Left lung (tissue), 10 donors: ENCODE measurements around the gene NHLRC1. TPM values are rescaled to one million over a fixed set of nuclear protein-coding genes. Genes with fewer than 3 reads are reported as not detected.

Experiments used
- ATAC-seq: fragments of 200-7000 bp; cut with Tn5 transposase; one replicate; pipeline ENCODE4 v1.9.1; 2020; ENCODE audit warnings: moderate library complexity
- DNase-seq, 4 donors: peaks; one replicate each; pipeline ENCODE4 v3.0.0-alpha.2; 2013 to 2020
- H3K27ac ChIP-seq, 2 donors: fragments of 200-600 bp; sonication (generic) in 1 of 2; one replicate each; pipeline versions ENCODE4 v1.5.0 to v1.8.0; 2020 to 2021
- H3K27me3 ChIP-seq, 2 donors: fragments of 200-600 bp; sonication (generic) in 1 of 2; one replicate each; pipeline versions ENCODE4 v1.5.0 to v1.8.0; 2020 to 2021
- H3K36me3 ChIP-seq, 2 donors: fragments of 200-600 bp; sonication (generic) in 1 of 2; one replicate each; pipeline versions ENCODE4 v1.5.0 to v1.8.0; 2020 to 2021
- H3K4me1 ChIP-seq, 2 donors: fragments of 200-600 bp; one replicate each; pipeline ENCODE4 v1.8.0; 2021
- H3K4me3 ChIP-seq, 2 donors: fragments of 200-600 bp; sonication (generic) in 1 of 2; one replicate each; pipeline versions ENCODE4 v1.5.0 to v1.8.0; 2020 to 2021; ENCODE audit warnings: mild to moderate bottlenecking in 1 of 2
- H3K9me3 ChIP-seq, 2 donors: fragments of 200-600 bp; sonication (generic) in 1 of 2; one replicate each; pipeline versions ENCODE4 v1.5.0 to v1.8.0; 2020 to 2021
- CTCF ChIP-seq, 2 donors: fragments of 200-600 bp; sonication (generic) in 1 of 2; IDR thresholded peaks; one replicate each; pipeline versions ENCODE4 v1.5.0 to v1.8.0; 2021; ENCODE audit warnings: antibody characterized with exemption in 2 of 2
- intact Hi-C, 2 donors: fragments of 100-400 bp; cut with DNase I; formaldehyde crosslinking; loops; one replicate each; pipeline versions ENCODE4 v1.11.2 to v1.14.2; 2022
- polyA plus RNA-seq, 6 donors: library from polyadenylated mRNA; unstranded; fragments of 120-200 nt; gene quantifications; one replicate each; pipeline ENCODE4 v1.2.1, GENCODE V29; 2013; ENCODE audit not compliant: insufficient read length in 6 of 6
- total RNA-seq, 2 donors: library from RNA; stranded (reverse); fragmentation: NEBNext Ultra II Directional; extraction: Animal tissue kit (Norgen Biotek cat#: 25700); gene quantifications; one replicate each; pipeline ENCODE4 v1.2.1, GENCODE V29; 2021
- donor health status: DM: no; HTN: yes; CAD: no.
- donor health status: DM: no; HTN: no; CAD: no.

NHLRC1 gene
- total and polyA plus RNA-seq, 8 donors: 1.9 to 2.8 (median 2.4) TPM

DNA sequence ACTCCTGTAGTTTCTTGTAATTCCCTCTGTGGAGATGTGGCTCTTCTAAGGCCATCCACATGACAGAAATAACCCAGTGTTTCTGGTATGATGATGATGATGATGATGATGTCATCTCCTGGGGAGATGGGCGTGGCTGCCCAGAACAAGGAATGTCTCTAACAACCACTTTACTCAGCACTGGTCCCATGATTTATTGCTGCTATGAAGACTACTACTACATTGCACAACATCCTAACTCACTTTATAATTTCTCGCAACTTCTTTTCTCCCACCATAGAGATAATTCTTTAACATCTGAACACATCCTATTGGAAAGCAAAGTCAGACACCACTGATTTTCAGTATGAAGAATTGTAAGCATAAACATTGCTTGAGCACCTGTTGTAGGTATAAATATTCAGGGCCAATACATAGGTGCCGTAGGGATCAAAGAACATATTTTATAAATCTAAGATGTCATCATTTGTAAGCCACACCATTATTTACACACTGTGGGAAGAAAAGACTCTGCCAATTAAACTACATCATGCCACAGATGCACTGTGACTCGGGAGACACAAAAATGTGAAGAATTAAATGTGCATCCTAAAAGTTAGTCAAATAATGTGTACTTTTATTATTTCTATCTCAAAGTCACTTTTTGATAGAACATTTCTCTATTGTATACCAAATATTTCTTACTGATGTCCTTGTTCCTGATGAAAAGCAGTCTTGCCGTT lies 26.0 kb upstream of the NHLRC1 start:
- DNase-seq: no peak
- intact Hi-C loops: no loop called here
- H3K27me3 ChIP-seq: no peaks in the 10 kb centered on the region

GRCh38 chr6:18147616-18148015 lies 25.1 kb upstream of the NHLRC1 start:
- Histone ChIP-seq H3K4me1 (peaks cover 0 to under 1% of the 10 kb centered on the region in 2 donors), H3K27ac (no peak overlapping the region), H3K4me3 (no peak overlapping the region), H3K9me3 (no peaks in the 10 kb centered on the region), H3K27me3 (no peaks in the 10 kb centered on the region), H3K36me3 (peaks cover 0 to 41% of the 10 kb centered on the region in 2 donors)
- intact Hi-C loops: no loop called here
- no peak for ATAC-seq
- DNase-seq: no peak
- TF ChIP-seq CTCF (IDR thresholded peaks at IDR 0.05): no peak

More for the DNA sequence above, 26.0 kb upstream of the NHLRC1 start:
- no peaks in the 10 kb centered on the region for H3K9me3 ChIP-seq
- peaks cover 0 to 33% of the 10 kb centered on the region in 2 donors for H3K36me3 ChIP-seq
- H3K4me3 ChIP-seq: no peak overlapping the region
- ATAC-seq: peak; percentile 47
- no peak overlapping the region for H3K27ac ChIP-seq
- TF ChIP-seq CTCF (IDR thresholded peaks at IDR 0.05): no peak
- H3K4me1 ChIP-seq: peaks cover 4 to 9% of the 10 kb centered on the region in 2 donors

DNA sequence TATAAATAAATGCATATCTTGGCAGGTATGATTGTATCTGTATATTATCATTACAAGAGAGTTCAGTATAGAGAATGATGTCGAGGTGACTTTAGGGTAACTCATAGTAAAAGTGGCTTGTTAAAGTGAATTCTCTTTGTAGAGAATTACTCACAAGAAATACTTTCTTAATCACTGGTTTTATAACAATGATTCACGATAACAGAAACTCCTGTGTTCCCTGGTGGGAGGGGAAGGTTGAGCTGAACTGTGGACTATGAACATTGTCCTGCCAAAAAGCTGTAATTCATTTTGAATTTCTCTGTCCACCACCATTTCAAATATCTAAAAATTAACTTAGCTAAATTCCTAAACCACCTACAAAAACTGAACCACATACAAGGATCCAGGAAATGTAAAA lies 24.7 kb upstream of the NHLRC1 start:
- Histone ChIP-seq H3K27me3 (no peaks in the 10 kb centered on the region), H3K9me3 (no peaks in the 10 kb centered on the region), H3K27ac (no peak overlapping the region), H3K36me3 (peaks cover 0 to 46% of the 10 kb centered on the region in 2 donors), H3K4me1 (no peaks in the 10 kb centered on the region), H3K4me3 (no peak overlapping the region)
- no peak for TF ChIP-seq CTCF (IDR thresholded peaks at IDR 0.05)
- no peak for ATAC-seq
- DNase-seq: no peak
- intact Hi-C loops: no loop called here

DNA sequence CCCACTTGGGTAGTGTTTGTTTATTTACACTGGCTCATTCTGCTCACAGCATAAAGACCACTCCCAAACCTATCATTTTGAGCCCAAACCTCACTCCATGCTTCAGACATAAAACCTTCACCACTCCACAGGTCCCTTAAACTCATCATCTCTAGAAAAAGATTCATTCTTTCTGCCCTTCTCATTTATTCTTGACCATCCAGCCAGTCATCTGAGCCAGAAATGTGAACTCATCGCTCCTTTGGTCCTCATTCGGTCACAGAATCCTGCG lies 20.0 kb upstream of the NHLRC1 start:
- Histone ChIP-seq H3K9me3 (no peaks in the 10 kb centered on the region), H3K27ac (no peak overlapping the region), H3K4me3 (no peak overlapping the region), H3K27me3 (no peaks in the 10 kb centered on the region), H3K36me3 (peaks cover 0 to 85% of the 10 kb centered on the region in 2 donors), H3K4me1 (no peaks in the 10 kb centered on the region)
- no peak for ATAC-seq
- no peak for DNase-seq
- TF ChIP-seq CTCF (IDR thresholded peaks at IDR 0.05): no peak
- intact Hi-C loops: no loop called here

DNA sequence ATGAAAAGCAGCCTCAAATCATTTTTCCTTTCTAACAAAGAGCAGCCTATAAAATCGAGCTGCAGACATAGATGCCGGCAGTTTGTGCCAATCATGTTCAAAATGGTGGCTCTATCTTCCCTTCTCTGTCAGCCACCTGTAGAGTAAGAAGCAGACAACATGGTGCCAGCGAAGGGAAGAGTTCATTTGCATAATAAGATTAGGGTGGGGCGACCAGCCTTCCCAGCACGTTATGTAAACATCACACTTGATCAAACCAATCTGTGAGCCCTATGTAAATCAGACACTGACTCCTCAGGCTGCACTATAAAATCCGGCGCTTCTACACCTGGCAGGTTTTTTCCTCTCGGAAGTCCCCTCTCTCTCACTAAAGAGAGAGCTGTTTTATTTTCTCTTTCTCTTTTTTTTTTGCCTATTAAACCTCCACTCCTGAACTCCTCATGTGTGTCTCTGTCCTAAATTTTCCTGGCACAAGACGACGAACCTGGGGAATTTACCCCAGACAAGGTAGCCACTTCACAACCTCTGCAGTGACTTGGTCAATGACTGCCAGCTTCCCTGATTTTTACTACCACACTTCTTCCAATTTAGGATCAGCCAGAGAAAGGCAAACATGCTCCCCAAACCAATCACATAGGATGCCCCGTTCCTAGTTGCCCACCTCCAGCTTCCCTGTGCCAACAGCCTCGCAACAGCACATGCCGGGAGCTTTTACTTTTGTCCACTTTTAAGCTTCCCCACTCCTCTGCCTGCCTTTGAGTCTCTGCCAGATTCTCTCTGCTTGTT lies 19.5 kb upstream of the NHLRC1 start:
- intact Hi-C loops: no loop called here
- H3K9me3 ChIP-seq: no peaks in the 10 kb centered on the region
- H3K4me1 ChIP-seq: no peaks in the 10 kb centered on the region
- peaks cover 0 to 87% of the 10 kb centered on the region in 2 donors for H3K36me3 ChIP-seq
- H3K27ac ChIP-seq: no peak overlapping the region
- DNase-seq (no peak), ATAC-seq (no peak)
- no peak for TF ChIP-seq CTCF (IDR thresholded peaks at IDR 0.05)
- no peaks in the 10 kb centered on the region for H3K27me3 ChIP-seq
- no peak overlapping the region for H3K4me3 ChIP-seq
